ENCODE measurements around the gene PNMA8C.
A peak's percentile ranks its signal among the peaks of the same experiment; 100 is the strongest.
"Not testable (repeated sequence)": the region's sequence is repeated elsewhere in the genome, so short reads cannot be mapped to it uniquely, and the experiment has no call there.

The PNMA8C gene

DNA sequence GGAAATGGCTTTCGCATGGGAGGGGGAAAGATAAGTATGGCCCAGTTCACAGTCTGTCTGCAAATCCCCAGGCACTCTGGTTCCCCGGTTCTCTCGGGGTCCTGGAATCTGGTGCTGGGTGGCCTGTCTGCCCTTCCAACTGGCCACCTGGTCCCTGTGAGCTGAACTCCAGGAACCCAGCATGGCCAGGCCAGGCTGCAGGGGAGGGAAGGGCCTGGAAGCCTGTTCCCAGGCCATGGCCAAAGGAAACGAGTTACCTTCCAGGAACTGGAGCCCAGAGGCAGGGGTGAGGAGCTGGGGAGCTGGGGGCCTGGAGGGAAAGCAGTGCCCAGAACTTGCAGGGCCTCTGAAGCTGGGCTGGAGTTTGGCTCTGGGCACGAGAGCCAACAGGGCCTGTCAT lies 19.1 kb upstream of the PNMA8C start:
- DNase-seq (ENCODE audit: low read depth in 2 of 2) = no peak

DNA sequence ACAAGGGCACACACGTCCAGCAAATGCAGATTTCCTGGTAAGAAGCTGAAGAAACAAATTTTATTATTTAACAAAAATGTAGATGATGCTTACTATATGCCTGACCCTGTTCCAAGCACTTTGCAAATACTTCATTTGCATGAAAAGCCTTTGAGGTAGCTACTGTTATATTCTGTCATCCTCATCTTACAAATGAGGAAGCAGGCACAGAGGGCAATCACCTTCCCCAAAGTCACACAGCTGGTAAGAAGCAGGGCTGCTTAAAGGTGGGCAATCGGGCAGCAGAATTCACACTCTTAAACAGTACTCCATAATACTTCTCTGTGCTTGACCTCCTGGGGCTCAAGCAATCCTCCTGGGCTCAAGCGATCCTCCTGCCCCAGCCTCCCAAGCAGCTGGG lies 18.3 kb upstream of the PNMA8C start:
- DNase-seq (ENCODE audit: low read depth in 2 of 2) = no peak

DNA sequence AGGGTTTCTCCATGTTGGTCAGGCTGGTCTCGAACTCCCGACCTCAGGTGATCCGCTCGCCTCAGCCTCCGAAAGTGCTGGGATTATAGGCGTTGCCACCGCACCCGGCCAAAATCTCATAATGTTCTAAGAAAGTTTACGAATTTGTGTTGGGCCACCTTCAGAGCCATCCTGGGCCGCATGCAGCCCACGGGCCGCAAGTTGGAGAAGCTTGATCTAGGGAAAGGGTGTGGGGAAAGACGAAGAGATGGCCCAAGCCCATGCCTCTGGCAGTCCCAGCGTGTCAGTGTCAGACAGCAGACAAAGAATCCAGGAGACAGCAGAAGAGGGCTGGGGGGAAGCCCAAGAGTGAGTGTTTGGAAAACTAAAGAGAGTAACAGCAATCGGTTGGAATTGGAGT lies 17.3 kb upstream of the PNMA8C start:
- no peak for DNase-seq (ENCODE audit: low read depth in 2 of 2)

DNA sequence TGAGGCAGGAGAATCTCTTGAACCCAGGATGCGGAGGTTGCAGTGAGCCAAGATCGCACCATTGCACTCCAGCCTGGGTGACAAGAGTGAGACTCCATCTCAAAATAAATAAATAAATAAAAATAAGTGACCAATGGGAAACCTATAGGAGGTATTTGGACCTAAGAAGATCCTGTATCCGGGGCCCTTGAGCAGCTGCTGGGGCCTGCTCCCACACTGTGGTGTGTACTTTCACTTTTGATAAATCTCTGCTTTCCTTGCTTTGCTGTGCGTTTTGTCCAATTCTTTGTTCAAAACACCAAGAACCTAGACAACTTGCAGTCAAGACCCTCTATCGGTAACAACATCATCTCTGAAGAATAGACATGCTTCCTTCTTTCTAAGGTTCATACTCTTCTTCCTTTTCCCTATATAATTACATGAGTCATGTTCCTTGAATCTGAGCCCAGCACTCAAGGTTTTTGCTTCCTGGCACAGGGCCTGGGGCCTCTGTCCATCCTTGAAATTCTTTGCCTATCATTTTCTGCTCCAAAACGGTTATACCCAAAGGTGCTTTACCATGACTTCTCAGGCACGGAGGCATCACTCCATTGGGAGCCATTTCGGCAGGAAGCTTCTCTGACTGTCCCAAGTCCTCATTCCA lies 14.2 kb upstream of the PNMA8C start:
- no peak for DNase-seq (ENCODE audit: low read depth in 2 of 2)

DNA sequence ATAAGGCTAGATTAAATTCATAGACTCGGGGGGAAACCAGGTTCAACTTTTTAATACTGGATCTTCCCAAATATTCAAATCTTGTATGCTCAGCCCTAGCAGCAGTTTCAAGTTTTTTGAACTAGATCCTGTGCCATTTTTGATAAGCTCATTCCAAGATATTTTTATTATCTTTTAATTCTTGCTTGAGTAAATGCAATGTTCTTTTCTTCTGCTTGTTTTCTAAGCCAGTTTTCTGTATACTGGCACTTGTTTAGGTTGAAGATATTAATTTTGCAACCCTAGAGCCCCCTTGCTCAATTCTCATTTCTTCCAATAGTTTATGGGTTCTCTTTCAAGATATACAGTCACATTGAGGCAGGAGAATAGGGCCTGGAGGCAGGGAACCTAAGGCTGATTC lies 13.1 kb upstream of the PNMA8C start:
- DNase-seq (ENCODE audit: low read depth in 2 of 2) = no peak

DNA sequence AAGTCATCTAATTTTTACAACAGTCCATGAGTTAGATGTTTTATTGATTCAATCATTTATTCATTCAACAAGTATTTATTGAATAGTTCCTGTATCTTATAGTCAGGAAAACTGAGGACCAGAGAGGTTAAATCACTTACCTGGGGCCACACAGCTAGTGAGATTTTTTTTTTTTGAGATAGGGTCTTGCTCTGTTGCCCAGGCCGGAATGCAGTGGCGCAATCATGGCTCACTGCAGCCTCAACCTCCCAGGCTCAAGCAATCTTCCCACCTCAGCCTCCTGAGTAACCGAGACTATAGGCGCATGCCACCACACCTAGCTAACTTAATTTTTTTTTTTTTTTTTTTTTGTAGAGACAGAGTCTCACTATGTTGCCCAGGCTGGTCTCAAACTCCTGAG lies 7.0 kb upstream of the PNMA8C start:
- not testable (repeated sequence) for DNase-seq (ENCODE audit: low read depth in 2 of 2)

DNA sequence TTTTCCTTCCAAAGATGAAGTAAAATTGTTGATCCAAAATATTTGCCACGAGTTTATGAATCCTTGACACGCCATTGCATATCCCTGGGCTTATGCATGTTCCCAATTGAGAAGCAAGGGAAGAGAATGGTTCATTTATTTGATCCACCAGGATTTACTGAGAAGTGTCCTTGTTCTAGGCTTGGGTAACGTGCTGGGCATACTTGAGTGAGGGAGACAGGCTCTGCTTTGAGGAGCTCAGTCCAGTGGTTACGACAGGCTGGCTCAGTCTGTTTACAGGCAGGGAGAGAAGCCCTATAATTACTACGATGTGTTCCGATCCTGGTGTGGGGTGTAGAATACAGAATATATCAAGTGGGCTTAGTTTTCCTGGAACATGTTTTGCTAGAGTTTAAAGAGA lies 6.3 kb upstream of the PNMA8C start:
- no peak for DNase-seq (ENCODE audit: low read depth in 2 of 2)

DNA sequence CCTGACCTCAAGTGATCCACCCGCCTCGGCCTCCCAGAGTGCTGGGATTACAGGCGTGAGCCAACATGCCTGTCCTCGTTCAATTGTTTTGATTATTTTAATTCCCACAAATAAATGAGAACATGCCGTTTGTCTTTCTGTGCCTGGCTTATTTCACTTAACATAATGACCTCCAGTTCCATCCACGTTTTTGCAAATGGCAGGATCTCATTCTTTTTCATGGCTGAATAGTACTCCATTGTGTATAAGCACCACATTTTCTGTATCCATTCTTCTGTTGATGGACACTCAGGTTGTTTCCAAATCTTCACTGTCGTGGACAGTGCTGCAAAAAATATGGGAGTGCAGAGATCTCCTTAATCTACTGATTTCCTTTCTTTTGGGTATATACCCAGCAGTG lies 4.7 kb upstream of the PNMA8C start:
- DNase-seq (ENCODE audit: low read depth in 2 of 2) = not testable (repeated sequence)

DNA sequence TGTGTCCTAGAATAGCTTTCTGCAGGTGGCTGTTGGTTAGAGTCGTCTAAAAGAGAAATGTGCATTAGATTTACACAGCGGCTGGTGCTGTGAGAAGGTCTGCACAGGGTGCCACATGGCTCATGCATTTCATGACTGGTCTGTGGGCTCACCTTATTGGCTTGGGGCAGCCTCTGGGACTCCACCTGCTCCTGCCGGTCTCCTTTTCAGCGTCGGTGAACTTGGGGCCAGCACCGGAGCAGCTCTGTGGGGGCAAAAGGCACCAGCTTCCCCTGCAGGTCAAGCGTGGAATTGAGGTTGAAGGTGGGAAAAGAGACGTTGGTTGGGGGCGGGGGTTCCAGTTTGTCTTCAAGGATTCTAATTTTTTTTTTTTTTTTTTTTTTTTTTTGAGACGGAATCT lies 3.1 kb upstream of the PNMA8C start:
- DNase-seq (ENCODE audit: low read depth in 2 of 2) = no peak

DNA sequence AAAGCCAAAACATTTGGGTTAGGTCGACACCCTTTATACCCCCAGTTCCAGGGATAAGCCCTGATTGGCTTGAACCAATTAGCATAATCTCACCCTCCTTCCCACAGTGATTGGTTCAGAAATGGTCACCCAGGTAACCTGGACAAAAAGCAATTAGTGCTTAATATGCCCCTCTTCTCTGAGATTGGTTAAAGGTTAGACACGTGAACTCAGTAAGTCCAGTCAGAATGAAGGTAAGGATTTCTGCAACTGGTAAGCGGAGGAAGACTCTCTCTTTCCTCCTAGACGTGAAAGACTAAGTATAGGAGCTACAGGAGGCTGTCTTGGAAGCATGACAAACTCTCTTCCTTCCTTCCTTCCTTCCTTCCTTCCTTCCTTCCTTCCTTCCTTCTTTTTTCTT lies 1.3 kb upstream of the PNMA8C start:
- no peak for DNase-seq (ENCODE audit: low read depth in 2 of 2)

DNA sequence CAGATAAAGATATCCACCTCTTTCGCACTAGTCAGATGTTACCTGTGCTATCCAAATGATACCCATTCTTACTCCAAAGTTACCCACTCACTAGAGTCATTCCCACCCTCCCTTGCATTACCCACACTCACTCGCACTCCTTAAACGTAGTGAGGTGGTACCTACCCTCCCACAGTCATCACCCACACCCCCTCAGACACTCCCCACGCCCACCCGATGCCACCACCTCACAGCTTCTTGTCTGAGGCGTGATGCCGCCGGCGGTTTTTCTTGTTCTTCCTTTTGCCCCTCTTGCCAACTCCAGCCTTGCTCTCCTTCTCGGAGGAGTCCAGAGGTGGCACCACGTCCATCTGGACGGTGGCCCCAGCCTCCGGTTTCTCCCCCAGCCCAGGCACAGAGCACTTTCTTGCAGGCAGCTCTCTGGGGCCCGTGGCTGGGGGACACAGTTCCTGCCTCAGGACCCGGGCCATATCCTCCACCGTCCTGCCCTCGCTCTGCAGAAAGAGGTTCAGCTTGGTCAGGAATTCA lies 1.2 kb downstream of the PNMA8C start:
- no peak for DNase-seq (ENCODE audit: low read depth in 2 of 2)

DNA sequence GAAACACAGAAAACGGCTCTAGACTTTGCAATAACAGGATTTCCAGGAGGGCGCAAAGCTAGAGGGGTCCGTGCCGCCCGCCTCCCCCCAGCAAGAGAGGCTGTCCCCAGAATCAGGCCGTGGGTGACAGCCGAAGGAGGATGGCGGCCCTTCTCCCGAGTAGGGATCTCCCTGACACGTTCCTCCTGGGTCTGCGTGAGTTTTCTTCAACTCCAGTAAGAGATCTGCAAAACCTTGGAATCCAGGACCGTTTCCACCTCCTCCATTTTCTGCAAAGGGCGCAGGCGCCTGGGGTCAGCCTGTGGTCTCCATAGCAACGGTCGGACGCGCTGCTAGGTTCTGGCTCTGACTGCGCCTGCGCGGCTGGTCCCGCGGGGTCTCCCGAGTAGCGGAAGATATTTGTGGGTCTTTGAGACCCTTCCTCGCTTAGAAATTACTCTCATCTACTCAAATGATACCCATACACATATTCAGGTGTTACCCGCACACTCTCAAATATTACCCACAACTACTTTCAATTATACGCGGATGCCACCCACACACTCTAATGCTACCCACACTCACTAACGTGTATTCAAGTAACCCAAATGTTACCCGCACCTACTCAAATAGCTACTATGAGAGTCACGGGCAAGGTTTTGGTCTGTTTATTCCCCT lies 2.1 kb downstream of the PNMA8C start:
- DNase-seq (ENCODE audit: low read depth in 2 of 2) = peak in 1 of 2 donors; percentile 43

DNA sequence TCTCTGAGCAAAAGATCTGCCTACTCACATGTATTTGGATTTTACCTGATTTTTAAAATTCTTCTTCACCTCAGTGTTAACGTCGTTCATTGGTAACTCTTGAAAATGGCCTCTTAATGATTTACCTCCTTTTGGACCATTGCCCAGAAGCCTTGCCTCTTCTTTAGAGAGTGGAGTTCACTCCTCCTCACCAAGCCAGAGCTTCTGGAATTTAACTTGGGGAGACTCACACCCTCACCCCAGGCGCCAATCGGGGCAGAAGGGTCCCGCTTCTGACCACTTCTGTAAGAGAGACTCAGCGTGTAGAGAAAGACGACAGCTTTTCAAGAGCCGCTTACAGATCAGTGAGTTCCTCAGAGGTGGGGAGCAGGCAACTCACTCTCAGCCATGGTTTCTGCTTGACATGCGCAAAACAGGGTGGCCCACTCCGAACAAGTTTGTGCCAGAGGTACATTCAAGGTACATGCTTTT lies 2.7 kb downstream of the PNMA8C start:
- DNase-seq (ENCODE audit: low read depth in 2 of 2) = no peak

DNA sequence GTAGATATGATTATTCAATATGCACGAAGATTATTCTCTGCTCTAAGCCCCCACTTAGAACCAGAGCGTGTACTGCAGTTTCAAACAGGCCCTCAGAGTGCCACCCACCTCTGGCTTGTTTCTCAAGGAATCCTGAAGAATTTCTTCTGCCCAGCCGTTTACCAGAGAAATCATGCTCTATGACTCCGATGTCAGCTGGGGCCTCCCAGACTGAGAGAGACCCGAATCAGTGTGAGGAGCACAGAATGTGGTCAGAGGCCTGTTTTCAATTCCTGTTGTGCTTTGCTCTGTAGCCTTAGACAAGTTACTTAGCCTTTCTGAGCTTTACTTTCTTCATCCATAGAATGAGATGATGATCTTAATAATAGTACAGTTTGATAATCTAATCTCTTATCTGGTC lies 5.5 kb downstream of the PNMA8C start:
- DNase-seq (ENCODE audit: low read depth in 2 of 2) = no peak

DNA sequence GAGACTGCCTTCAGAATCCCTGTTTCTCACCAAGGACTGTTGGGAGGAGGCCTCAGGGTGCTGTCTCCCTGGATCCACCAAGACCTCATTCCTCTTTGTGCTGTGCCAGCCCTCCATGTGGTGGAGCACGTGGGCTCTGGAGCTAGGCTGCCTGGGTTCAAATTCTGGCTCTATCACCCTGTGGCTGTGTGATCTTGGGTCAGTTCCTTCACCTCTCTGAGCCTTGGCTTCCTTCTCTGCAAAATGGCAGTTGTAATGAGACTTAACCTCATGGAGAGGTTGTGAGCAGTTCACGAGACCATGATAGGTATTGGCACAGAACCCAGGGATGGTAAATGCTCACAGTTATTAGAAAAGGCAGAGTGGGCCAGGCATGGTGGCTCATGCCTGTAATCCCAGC lies 6.4 kb downstream of the PNMA8C start:
- DNase-seq (ENCODE audit: low read depth in 2 of 2) = no peak

DNA sequence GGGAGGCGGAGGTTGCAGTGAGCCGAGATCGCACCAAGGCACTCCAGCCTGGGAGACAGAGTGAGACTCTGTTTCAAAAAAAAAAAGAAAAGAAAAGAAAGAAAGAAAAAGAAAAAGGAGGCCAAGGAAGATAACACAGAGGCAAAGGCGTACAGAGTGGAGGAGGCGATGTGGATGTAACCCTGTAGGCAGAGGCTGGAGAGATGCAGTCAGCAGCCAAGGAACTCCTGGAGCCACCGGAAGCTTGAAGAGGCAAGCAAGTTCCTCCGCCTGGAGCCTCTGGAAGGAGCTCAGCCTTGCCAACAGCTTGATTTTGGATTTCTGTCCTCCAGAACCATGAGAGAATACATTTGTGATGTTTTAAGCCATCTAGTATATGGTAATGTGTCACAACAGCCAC lies 8.7 kb downstream of the PNMA8C start:
- DNase-seq (ENCODE audit: low read depth in 2 of 2) = no peak

DNA sequence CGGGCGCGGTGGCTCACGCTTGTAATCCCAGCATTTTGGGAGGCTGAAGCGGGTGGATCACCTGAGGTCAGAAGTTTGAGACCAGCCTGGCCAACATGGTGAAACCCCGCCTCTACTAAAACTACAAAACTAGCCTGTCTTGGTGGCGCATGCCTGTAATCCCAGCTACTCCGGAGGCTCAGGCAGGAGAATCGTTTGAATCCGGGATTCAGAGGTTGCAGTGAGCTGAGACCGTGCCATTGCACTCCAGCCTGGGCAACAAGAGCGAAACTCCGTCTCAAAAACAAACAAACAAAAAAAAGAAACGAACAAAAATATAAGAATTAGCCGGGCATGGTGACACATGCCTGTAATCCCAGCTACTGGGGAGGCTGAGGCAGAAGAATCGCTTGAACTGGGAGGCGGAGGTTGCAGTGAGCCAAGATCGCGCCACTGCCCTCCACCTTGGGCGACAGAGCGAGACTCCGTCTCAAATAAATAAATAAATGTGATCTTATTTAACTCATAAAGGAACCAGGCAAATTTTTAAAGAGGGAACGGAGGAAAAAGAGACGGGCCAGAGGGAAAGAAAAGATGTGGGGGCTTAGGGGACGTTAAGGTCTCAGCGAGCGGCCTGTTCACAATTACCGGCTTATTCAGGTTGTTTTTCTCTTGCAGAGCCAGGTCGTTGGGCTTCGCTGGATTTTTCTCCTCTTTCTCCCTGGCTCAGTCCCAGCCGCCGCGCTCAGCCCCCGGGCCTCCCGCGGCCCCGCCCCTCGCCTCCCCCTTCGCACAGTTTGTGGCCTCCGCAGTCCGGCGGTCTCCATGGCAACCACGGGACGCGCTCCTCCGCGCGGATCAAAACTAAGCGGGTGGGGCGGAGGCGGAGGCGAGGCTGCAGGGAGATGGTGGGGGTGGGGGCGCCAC lies 12.7 kb downstream of the PNMA8C start:
- DNase-seq (ENCODE audit: low read depth in 2 of 2) = not testable (repeated sequence)

DNA sequence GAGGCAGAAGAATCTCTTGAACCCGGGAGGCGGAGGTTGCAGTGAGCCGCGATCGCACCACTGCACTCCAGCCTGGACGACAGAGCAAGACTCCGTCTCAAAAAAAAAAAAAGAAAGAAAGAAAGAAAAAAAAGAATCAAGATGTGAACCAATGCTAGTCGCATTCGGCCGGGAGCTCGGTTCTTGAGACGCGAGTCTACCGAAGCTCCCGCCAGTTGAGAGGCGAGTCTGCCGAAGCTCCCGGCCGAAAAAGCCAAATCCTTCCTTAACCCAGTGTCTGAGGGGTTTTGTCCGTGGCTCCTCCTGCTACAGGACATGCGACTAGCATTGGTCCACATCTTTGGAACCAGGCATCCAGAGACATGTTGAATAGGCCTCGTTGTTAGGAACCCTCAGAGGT lies 13.8 kb downstream of the PNMA8C start:
- not testable (repeated sequence) for DNase-seq (ENCODE audit: low read depth in 2 of 2)

DNA sequence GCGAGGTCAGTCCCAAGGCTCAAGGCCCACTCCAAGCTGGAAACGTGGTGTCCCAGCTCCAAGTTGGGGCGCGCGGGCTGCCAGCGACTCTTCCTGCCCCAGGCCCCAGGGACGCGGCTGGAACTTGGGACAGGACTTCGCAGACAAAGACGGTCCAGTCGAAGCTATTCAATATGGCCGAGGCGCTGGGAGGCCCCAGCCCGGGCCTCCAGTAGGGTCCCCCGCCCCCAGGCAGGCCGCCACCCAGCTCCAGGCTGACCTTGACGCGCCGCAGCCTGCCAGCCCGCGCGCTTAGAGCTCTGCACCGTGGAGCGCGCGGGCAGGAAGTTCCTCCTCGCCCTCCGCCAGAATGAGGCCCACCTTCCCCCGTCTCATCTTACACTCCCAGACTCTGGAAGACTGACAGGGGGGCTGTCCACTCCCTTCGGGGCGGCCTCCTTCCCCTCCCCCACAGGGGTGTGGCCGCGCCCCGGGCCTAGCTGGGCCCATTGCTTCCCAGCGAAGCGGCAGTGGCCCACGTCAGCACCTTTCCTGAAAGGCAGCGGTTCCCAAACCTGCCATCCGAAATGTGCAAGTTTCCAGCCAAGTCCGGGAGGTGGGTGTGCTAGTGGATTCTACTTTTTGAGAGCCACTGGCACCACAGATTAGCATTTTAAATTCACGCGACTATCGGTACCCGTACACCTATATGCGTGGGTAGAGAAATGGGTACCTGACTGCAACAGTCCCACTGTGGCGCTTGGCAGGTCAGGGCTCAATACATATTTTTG lies 15.3 kb downstream of the PNMA8C start, which contains the start of gene CCDC8:
CCDC8 (minus strand) TSS at position 303 of the 770 bp plus-strand sequence. CDS start 754 bp downstream, outside the sequence.
- DNase-seq (ENCODE audit: low read depth in 2 of 2) = no peak

DNA sequence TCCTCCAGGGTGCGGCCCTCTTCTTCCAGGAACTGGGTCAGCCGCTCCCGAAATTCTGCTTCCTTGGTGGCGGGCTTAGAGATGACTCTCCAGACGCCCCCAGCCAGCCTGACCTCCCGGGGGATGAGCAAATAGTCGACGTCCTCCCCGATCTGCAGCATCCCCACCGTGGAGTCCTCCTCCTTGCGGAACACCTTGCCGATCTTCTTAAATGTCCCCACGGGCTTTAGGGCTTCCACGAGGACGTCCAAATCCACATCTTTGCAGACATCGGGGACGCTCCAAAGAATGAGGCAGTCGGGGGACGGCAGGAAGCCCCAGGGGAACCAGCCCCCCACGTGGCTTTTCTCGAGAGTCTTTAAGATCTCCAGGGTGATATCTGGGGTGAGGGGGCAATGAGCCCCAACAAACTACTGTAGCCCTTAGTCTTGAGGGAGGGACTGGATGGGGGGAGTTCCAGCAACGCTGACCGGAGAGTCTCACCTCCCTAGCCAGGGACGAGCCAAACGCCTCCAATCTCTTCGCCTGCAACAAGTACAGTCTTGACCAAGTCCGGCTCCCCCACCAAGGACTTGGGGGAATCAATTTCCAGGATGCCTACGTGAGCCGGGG lies 16.0 kb downstream of the PNMA8C start:
- DNase-seq (ENCODE audit: low read depth in 2 of 2) = no peak
